Right kidney (tissue), 1 donor: Measurements from ENCODE around the gene ARHGAP4.

Experiments used
- DNase-seq: peaks from one replicate; pipeline ENCODE4 v3.0.0-alpha.2; 2016

The ARHGAP4 gene

DNA sequence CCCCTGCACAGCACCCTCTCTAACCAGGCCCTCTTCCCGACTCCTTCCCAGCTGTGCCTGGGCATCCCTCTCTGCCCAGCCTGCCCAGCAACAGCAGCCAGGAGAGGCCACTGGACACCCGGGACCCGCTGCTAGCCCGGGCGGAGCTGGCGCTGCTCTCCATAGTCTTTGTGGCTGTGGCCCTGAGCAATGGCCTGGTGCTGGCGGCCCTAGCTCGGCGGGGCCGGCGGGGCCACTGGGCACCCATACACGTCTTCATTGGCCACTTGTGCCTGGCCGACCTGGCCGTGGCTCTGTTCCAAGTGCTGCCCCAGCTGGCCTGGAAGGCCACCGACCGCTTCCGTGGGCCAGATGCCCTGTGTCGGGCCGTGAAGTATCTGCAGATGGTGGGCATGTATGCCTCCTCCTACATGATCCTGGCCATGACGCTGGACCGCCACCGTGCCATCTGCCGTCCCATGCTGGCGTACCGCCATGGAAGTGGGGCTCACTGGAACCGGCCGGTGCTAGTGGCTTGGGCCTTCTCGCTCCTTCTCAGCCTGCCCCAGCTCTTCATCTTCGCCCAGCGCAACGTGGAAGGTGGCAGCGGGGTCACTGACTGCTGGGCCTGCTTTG lies 20.5 kb downstream of the ARHGAP4 start:
- no peak for DNase-seq

DNA sequence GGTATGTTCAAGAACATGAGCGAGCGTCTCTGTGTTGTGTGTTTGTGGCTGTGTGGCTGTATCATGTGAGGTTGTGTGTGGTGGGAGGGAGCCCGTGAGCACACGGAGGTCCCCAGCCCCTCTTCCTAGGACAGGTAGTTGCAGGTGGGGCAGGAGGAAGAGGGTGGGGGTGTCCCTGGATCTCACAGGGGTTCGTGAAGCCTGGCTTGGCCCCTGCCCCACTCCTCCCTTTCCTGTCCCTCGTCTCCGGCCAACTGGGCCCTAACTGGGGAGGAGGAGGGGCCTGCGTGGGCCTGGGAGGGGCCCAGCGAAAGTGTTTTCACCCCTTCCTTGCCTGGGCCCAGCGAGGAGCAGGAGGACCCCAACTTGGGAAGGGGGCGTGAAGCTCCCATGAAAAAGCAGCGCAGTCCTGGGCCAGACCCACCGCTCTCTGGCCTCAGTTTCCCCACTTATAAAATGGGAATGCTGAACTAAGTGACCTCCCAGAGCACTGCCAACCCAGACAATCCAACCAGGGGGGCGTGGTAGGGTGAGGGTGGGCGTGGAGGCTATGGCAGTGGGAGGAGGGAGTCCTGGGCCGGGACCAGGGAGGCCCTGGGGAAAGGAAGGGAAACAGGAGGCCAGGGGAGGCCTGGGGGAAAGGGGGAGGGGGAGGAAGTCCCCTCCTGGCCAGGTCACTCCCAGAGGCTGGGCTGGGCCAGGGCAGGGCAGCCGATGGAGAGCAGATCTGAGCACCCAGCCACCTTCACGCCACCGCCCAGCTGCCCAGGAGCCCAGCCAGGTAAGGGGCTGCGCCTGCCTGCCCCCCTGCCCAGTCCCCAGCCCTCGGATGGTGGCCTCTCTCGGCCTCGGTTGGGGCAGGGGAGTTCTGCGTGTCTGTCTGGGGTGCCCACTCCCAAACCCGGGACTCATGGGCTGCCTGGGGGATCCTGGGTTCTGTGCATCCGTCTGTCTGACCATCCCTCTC lies 21.8 kb downstream of the ARHGAP4 start, which contains the start of gene AVPR2:
Gene AVPR2 (plus strand): TSS at position 683 of the 967 bp plus-strand sequence. CDS start 473 bp downstream, outside the sequence.
- no peak for DNase-seq

DNA sequence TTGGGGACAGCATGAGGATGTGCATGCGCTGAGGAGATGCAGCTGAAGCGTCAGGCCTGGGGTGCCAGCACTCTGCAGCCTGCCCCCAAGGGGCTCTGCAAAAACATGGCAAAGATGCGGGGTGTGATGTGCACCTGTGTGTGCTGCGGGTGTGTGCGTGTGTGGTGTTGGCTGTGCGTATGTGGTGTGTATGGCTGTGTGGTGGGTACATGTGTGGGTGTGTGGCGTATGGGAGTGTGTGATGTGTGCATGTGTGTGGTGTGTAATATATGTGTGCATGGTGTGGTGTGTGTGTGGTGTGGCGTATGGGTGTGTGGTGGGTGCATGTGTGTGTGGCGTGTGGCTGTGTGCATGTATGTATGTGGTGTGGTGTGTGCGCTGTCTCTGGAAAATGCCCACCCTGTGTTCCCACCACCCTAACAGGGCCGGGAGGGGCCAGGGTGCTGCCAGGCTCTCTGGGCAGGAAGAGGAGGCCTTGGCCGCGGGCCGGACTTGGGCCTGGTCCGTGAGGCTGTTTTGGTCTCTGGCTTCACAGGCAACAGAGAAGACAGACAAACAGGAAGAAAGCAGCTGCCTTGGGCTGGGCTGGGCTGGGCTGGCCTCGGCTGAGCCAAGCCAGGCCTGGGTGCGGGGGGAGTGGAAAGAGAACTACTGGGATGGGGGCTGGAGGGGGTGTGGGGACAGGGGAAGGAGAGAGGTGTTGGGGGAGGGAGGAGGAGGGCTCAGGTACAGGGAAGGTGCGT lies 22.7 kb downstream of the ARHGAP4 start:
- no peak for DNase-seq

DNA sequence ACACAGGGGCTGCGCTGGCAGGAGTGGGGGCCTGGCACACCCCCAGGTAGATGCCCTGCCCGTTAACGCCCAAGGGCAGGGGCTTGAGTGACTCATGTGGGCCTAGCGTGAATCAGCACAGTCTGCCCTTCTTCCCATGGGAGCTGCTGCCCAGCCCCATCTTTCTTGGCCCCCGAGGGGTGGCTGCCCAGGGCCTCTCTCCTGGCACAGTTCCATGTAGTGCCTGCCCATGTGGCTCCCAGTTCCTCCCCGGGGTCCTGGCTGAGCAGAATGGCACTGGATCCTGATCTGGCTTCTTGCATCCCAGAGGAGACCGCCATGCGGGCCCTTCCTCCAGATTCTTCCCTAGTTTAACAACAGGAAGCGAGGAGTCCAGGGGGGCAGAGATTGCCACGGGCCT lies 23.7 kb downstream of the ARHGAP4 start:
- no peak for DNase-seq

DNA sequence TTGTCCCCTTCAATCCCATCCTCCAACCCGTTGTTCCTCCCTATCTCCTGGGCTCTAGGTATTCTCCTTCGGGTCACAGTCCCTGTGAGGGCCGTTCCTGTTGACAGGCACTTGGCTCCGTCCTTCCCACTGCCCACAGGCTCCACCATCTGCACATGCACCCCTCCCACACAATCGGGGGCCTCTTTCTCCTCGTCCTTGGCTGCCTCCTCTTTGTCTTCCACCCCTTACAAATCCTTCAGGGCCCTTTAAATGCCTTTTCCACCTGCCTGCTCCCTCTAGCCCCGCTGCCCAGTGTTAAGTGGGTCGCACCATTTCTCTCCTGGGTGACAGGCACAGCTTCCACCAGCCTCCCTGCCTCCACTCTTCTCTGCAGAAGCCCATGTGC lies 24.3 kb downstream of the ARHGAP4 start:
- no peak for DNase-seq

DNA sequence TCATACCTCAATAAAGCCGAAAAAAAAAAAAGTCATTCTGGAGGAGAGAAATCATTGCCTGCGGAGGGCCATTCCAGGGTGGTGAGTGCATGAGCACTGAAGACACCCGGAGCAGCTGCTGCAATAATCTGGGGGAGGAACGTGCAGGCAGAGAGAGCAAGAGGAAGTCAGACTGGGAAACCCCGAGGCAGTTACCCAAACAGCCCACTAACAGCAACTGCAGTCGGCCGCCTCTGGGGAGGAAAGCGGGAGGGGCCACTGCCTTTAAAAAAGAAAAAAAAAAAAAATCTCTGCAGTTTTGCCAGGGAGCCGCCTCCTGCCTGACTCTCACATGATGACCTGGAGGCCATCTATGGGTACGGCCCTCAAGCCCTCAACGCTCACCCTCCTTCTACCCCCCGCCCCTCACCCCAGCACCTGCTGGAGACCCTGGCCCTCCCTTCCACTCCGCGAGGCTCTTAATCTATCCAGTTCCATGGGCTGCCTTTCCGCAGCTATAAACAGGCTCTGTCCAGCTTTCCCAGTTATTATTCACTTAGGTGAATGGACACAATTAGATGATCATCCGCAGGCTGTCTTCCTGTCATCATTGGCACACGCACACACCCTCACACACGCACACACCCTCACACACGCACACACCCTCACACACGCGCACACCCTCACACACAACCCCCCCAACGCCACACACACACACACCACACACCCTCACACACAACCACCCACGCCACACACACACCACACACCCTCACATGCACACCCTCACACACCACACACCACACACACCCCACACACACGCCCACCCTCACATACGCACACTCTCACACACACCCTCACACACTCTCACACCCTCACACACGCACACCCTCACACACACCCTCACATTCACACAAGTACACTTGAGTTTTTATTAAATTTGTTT lies 25.0 kb downstream of the ARHGAP4 start:
- DNase-seq = no peak

DNA sequence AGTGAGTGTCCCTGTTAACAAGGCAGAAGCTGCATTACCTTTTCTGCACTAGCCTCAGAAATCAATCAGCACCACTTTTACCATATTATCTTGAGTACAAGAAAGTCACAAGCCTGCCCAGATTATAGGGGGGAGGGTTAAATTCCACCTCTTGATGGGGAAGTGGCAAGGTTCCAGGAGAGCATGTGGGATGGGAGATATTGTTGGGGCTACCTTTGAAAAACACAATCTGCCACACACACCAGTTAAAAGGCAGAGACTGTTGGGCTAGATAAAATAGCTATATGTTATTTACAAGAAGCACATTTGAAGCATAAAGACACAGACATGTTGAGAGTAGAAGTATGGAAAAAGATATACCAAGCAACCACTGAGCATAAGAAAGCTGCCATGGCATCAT lies 28.2 kb downstream of the ARHGAP4 start:
- DNase-seq = no peak

DNA sequence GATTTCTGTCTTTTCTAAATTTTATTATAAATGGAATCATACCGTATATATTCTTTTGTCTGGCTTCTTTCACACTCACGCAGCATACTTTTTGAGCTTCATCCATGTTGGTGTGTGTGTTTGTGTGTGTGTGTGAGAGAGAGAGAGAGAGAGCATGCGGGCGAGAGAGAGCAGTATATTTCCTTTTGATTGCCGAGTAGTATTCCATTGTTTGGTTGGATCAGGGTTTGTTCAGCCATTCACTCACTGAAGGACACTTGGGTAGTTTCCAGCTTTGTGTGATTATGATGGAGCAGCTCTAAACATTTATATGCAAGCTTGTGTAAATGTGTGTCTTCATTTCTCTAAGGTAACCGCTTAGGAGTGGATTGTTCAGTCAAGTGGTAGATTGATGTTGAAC lies 36.9 kb downstream of the ARHGAP4 start:
- no peak for DNase-seq

DNA sequence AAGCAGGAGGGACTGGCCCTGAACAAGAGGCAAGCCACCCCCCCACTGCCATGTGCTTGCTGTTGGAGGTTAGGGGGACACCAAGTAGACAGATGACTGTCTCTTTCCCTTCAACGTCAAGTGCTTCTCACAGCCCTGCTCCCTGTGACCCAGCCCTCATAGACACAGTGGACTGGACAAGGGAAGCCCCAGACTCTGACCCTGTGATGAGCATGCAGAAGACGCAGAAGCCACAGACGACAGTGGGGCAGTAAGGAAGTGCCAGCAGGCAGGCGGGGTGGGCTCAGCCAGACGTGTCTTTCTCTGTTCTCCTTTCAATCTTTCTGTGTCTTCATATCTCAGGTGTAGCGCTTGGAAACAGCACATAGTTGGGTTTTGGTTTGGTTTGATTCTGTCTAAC lies 37.7 kb downstream of the ARHGAP4 start:
- no peak for DNase-seq

DNA sequence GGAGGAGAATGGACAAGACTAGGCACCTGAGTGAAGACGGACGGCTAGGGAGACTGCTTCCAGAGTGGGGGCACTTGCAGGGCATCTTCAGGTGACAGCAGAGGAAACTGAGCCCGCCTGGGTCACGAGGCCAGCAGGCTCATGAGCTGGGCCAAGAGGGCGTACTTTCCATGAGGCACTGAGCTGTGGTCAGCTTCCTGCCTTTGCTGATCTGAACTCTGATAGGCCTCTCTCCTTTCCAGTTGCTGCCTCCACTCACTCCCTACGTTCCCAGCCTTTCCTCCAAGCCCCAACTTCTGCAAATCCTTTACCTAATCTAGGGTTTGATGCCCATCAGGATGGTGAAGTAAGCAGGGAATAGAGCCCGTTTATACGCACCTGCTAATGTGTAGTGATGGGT lies 38.7 kb downstream of the ARHGAP4 start:
- DNase-seq = no peak

DNA sequence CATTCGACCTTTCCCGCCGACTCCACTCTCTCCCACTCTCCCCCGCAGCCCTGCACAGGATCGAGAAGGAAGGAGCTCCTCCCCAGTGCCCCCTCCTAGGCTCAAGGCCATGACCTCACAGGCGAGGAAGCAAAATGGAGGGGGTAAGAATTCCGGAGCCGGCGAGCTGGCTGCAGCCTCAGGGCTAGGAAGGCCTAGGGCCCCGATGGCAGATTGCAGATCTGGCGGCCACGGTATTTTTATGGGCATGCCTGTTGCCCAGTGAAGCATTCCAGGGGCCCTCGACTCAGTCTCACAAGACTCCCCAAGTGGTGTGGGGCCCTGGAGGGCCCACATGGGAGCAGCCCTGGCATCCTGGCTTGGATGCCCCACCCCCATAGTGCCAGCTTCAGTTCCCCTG lies 39.1 kb downstream of the ARHGAP4 start:
- peak; percentile 34 for DNase-seq

DNA sequence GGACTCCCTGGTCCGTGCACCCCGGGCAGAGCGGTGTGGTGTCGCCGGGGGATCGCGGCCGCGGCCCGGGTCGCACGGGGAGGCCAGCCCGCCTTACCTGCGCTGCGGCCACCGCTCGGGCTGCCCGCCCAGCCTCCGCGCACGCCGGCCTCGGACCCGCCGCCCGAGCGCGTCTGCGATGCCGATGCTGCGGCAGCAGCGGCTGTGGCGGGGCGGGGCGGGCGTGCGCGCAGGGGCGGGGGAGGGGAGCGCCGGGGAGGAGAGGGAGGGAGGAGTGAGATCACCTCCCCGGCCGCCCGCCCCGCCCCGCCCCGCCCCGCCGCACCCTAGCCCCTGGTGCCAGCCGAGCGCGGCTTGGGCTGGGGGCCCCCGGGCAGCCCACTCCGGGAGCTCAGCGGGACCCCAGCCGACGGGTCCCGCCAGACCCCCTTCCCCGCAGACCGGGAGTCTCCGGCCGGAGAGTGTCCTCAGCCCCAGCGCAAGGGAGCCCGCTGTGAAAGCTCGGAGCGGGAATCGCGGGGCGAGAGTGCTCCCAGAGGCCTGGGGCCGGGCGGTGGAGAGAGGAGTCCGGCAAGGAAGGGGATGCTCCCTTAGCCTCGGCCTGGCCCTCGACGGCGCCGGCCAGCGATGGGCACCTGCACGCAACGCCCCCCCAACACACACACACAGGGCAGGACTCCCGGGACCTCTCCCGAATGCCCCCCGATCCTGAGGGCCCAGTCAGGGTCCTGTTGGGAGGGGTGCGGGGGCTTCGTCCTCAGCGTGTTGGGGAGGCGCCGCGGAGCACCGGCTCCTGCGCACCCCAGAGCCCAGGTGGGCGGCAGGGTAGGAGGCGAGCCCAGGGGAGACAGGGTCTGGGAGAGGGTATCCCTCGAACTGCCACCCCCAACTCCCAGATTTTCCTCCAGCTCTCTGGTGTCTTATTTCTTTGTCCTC lies 39.8 kb downstream of the ARHGAP4 start, which contains the start of gene L1CAM:
Gene L1CAM (minus strand): TSS at position 206 of the 936 bp plus-strand sequence. CDS start 10,337 bp downstream, outside the sequence.
- DNase-seq = peak; percentile 54

DNA sequence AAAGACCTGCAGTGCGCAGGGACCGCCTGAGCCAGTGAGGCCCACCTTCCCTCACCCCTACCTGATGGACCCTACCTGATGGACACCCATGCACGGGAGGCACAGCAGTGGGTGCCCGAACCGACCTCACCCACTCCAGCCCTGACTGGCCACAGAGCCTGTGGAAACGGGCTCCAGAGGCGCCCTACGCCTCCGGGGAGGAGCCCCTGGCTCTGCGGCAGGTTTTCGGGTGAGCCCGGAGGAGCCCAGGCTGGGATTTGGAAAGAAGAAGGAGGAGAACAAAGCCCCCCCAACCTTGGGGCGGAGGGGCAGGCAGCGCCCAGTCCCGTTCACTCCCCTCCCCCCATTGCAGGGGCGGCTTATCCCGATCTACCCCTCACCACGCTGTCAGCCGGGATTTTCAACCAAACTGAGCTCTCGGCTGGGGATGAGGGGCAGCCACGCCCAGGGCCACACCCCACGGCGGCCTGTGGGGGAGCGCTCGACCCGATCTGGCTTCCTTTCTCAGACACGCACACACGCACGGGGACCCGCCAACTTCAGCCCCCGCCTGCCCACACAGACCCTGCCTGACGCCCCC lies 40.8 kb downstream of the ARHGAP4 start:
- DNase-seq = no peak

DNA sequence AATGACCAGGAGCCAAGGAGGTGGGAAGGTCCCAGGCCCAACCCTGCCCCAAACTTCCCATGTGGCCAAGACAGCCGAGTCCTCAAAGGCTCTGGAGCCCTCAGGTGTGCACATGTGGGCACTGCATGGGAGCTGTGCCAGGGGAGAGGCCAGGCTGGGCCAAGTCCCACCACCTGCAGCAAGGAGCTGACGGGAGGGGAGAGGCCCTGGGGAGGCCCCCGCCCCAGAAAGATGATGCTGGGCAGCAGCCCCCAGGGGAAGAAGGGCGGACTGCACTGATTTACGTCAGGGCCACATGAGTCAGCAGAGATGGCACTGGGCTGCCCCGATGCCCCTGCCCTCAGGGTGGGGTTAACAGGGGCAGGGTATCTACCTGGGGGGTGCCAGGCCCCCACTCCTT lies 41.5 kb downstream of the ARHGAP4 start:
- DNase-seq = no peak

DNA sequence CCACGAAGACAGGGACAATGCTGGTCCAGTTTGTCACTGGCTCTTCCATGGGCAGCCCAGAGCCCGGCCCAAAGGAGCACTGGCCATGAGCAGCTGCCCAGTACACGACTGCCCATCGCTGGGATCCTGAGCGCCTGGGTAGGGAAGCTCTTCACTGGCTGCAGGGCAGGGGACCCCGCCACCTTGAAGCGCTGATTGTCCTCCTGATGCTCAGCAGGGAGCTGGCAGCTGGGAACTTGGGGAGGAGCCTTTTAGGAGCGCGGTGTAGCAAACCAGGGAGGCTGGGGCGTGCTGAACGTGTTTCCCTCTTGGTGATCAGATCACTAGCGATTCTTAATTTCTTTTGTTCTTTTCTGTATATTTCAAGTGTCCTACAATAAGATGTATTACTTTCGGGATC lies 41.9 kb downstream of the ARHGAP4 start:
- DNase-seq = no peak

DNA sequence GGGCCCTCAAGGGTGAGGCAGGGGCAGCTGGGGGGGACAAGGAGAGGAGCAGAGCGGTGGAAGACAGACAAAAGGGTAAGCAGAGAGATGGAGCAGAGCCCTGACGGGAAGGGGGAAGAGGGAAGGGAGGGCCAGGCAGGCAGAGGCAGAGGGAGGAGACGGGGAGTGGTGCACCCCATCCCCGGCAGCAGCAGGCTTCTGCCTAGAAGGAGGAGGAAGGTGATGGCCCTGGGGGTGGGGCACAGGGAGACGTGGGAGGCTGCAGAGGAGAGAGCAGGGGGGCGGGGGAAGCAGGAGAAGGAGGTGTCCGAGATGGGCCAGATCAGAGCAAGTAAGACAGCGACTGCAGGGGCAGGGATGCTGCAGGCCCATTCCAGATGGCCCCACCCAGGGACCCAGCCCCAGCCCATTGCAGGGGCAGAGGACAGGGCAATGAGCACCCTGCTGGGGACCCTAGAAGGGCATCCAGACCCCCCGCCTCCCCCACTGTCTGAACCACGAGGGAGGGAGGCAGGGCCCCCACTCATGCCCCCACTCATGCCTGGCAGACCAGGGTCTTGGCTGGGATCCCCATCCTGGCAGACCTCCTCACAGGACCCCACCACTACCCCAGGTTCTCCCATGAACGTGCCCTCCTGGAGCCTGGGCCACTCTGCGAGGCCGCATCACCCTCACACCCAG lies 42.8 kb downstream of the ARHGAP4 start:
- no peak for DNase-seq

DNA sequence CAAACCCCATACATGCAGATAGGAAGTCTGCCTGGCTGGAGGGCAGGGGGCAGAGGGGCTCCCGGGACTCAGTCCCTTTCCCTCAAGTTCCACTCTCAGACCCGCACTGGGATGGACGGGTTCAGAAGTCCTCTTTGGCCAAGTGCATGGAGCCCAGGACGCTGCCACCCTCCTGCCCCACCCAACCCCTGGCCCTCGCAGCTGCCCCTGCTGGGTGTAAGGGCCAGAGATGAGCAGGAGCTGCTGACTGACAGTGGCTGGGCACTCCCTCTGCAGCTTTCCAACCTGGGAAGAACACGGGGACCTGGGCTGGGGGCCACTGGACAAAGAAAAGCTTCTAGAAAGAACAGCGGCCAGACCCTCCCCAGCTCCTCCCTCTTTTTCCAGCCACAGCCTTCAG lies 43.5 kb downstream of the ARHGAP4 start:
- no peak for DNase-seq

DNA sequence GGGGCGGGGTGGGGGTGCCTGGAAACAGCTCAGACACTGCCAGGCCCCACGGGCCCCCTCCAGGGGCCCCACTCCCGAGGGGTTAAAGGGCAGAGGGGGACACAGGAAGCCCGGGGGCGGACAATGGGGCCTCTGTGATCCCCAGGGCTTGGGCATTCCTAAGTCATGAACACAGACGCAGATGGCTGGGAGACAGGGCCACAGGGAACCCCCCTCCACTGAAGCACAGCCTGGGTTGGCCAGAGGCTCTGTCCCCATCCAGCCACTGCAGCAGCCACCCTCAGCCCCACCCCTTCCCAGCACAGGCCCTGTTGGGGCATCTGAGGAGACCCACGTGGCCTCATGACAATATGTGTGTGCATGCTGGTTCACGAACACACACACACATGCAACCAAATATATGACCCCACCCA lies 44.0 kb downstream of the ARHGAP4 start:
- no peak for DNase-seq

DNA sequence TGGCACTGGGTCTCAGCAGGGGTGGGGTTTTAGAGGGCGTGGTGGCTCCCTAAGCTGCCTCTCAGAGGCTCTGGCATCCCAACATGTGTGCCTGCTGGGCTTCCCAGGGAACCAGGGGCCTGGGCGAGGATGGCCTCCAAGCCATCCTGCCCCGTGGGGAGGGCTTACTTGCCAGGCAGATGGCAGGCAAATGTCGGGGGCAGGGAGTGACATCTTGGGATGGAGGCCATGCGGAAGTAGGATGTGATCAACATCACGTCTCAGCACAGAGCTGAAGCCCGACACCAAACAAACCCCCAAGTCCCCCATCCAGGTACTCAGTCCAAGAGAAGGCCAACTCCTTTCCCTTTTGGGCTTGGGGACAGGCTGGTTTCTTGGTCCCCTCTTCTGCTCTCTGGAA lies 44.8 kb downstream of the ARHGAP4 start:
- DNase-seq = no peak

DNA sequence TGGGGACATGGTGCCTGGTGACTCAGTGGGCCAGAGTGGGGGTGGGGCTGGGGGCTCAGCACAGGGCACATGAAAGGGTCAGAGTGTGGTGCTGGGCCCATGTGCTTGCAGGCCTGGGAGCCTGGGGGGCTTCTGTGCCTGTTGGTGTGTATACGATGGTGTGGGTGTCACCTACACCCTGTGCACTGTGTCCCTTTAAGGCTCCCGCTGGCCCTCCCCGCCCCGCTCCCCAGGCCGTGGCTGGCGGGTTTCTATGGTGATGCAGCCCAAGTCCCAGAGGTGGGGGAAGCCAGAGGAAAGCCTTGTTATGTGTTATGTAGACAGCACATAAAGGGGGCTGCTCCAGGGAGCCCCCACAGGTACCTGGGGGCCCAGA lies 45.6 kb downstream of the ARHGAP4 start:
- no peak for DNase-seq
